ENCODE data around the gene CARS1. TPM values are rescaled to one million over a fixed set of nuclear protein-coding genes. Genes with fewer than 3 reads are reported as not detected.

Gene CARS1
- total RNA-seq, 1 donor from 2014 or later, result 14.3 TPM

- no peak for TF ChIP-seq CTCF (IDR thresholded peaks at IDR 0.05; ENCODE audit: borderline replicate concordance)
- Histone ChIP-seq H3K27ac (replicated peaks) (peak overlapping the region; percentile 48), H3K36me3 (peaks cover 3% of the 10 kb centered on the region), H3K27me3 (ENCODE audit: low read depth) (no peaks in the 10 kb centered on the region), H3K9me3 (replicated peaks) (no peaks in the 10 kb centered on the region), H3K4me3 (no peak overlapping the region), H3K4me1 (peaks cover 70% of the 10 kb centered on the region)
- DNase-seq, result no peak
- intact Hi-C loops (cut with micrococcal nuclease), result no loop called here
These were observed 4.7 kb downstream of the CARS1 start for GRCh38 chr11:3052567-3052966.

GRCh38 chr11:3052109-3052479, 5.1 kb downstream of the CARS1 start:
- Histone ChIP-seq H3K36me3 (peaks cover 3% of the 10 kb centered on the region), H3K9me3 (replicated peaks) (no peaks in the 10 kb centered on the region), H3K4me1 (peaks cover 67% of the 10 kb centered on the region), H3K27me3 (ENCODE audit: low read depth) (no peaks in the 10 kb centered on the region), H3K4me3 (no peak overlapping the region), H3K27ac (replicated peaks) (peak overlapping the region; percentile 48)
- no peak for DNase-seq
- intact Hi-C loops (cut with micrococcal nuclease), result no loop called here
- no peak for TF ChIP-seq CTCF (IDR thresholded peaks at IDR 0.05; ENCODE audit: borderline replicate concordance)

GRCh38 chr11:3051196-3052108, 5.8 kb downstream of the CARS1 start:
- no peak for DNase-seq
- Histone ChIP-seq H3K9me3 (replicated peaks) (no peaks in the 10 kb centered on the region), H3K4me3 (no peak overlapping the region), H3K36me3 (peaks cover 3% of the 10 kb centered on the region), H3K4me1 (peaks cover 61% of the 10 kb centered on the region), H3K27ac (replicated peaks) (peak overlapping the region; percentile 48), H3K27me3 (ENCODE audit: low read depth) (no peaks in the 10 kb centered on the region)
- no peak for TF ChIP-seq CTCF (IDR thresholded peaks at IDR 0.05; ENCODE audit: borderline replicate concordance)
- intact Hi-C loops (cut with micrococcal nuclease), result no loop called here

GRCh38 chr11:3050386-3051195, 6.6 kb downstream of the CARS1 start:
- intact Hi-C loops (cut with micrococcal nuclease), result no loop called here
- no peak for DNase-seq
- peaks cover 52% of the 10 kb centered on the region for H3K4me1 ChIP-seq

More at GRCh38 chr11:3050386-3051195, 6.6 kb downstream of the CARS1 start:
- peaks cover 7% of the 10 kb centered on the region for H3K36me3 ChIP-seq
- no peak for TF ChIP-seq CTCF (IDR thresholded peaks at IDR 0.05; ENCODE audit: borderline replicate concordance)
- H3K9me3 ChIP-seq (replicated peaks), result no peaks in the 10 kb centered on the region
- H3K27me3 ChIP-seq (ENCODE audit: low read depth), result no peaks in the 10 kb centered on the region
- H3K4me3 ChIP-seq, result no peak overlapping the region
- peak overlapping the region; percentile 44 for H3K27ac ChIP-seq (replicated peaks)
